Measurements from ENCODE around the gene MELTF.
"Not testable (repeated sequence)": the region's sequence is repeated elsewhere in the genome, so short reads cannot be mapped to it uniquely, and the experiment has no call there.

Gene MELTF

DNA sequence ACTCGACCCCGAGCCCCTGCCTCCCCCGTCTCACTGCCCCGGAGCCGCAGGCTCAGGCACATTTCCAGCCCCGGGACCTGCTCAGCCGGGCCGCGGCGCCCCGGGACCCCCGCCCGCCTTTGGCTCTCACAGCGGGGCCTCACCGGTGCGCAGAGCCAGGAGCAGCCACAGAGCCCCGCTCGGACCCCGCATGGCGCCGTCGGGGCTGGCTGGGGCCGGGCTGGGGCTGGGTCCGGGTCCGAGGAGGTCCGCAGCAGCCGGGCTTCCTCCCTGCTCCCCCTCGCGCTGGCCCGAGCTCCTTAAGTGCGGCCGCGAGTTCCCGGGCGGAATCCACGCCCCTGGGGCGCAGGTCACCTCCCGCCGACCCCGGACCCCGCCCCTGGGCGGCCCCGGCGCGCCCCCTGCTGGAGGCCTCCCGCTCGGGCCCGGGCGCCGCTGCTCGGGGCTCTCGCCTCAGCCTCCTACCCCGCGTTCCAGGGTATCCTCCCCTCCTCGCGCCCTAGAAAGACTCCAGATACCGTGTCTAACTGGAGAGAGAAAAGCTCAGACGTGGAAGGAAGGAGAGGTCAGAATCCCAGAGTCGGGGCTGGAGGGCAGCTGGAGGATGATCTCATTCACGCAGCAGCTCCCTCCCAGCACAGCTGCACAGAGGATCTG is at the start of gene MELTF:
MELTF (minus strand) TSS at position 307 of the 657 bp plus-strand sequence; CDS start at position 192, 115 bp downstream.
- peak; percentile 36 to 74 for DNase-seq

DNA sequence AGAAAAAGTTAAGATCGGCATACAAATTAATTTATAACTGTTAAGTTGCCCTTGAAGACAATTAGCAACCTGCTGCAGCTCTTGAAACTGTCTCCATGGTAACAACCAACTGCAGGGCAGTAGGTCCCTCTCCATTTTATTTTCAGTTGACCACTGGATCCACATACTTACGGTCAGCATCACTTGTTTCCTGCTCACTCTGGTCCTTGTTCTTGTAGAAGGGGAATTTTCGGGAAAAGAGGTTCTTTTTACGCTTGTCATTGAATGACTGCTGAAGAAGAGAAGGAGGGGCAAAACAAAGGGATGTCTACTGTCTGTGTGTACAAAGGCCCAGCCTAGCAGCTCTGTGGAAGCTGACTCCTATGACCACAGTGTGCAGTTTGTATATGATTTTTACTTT is 46.8 kb upstream of the MELTF start:
- DNase-seq, result no peak

DNA sequence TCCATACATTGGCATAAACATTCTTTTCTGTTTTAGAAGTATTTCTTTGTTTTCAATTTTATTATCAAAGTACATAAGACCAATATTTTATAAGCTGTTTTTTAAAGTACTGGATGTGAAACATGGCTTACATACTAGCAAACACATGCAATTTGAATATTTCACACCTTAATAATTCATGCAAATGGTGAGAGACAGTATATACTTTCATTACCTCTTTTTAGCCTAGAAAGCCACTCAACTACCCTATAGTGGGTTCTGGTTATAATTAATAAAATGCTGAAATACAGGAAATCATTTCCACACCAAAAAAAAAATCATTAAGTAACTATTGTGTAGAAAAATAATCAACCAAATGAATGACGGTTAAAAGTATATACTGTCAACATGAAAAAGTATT is 38.5 kb upstream of the MELTF start:
- no peak for DNase-seq

DNA sequence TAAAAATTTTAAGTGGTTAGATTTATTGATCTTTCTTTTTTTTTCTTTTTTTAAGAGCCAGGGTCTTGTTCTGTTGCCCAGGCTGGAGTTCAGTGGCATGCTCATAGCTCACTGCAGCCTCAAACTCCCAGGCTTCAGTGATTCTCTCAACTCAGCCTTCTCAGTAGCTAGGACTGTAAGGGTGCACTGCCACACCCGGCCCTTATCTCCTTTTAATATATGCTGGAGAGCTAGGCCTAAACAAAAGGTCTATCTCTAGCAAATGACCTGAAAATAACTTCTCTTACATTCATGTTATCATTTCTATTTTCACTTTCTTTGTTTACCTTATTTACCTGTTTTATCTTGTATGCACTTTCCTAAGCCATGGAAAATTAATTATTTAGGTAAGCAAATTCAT is 35.2 kb upstream of the MELTF start:
- no peak for DNase-seq

DNA sequence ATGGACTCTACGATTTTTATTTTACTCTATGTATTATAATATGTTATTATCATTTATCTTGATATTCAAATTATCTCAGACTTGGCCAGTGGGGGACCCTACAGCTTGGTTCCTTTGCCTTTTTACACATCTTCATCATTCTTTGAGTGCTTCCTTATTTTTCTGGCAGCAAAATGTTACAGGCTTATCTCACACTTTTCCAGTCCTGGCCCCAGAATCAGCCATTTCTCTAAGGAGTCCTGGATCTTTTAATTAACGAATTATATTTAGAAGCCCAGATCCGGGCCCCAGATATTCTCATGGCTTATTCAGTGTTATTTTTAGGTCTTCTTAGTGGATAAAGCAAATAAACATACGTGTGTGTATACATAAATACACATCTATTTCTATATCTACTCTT is 32.8 kb upstream of the MELTF start:
- no peak for DNase-seq

DNA sequence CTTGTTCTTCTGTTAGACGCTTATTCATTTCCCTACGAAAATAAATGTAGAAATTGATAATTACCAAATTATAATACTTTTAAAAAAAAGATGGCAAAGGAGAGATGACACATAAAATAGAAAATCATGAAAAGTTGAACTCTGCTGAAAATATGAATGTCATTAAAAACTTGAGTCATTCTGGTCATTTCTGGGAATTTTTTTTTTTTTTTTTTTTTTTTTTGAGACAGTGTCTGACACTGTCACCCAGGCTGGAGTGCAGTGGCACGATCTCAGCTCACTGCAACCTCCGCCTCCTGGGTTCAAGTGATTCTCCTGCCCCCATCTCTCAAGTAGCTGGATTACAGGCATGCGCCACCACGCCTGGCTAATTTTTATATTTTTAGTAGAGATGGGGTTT is 22.0 kb upstream of the MELTF start:
- not testable (repeated sequence) for DNase-seq

DNA sequence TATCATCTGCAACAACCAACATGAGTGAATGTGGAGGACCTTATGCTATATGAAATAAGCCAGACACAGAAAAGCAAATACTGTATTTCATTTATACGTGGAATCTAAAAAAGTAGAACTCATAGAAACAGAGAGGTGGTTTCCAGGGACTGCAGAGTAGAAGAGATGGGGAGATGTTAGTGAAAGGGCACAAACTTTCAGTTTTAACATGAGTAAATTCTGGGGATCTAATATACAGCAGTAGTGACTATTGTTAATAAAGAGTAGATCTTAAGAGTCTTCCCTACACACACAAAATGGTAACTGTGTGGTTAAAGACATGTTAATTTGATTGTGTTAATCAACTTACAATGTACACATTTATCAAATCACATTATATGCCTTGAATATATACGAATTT is 20.9 kb upstream of the MELTF start:
- DNase-seq, result no peak

DNA sequence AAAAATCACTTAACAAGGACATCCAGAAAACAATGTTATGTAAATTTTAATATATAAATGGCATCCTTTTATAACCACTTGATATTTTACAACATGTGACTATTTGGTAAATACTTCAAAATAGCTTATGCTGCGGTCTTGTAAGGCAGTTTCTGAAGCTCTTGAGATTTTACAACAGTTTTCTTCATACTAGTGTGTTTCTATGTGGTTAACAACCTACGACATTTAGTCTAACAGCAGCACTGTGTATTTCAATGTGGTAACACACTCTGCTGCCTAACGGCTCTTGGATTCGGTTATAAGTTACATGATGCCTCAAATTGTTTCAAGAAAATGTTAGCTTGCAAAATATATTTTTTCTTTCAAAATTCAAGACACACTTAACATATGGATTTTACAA is 12.9 kb upstream of the MELTF start:
- no peak for DNase-seq

DNA sequence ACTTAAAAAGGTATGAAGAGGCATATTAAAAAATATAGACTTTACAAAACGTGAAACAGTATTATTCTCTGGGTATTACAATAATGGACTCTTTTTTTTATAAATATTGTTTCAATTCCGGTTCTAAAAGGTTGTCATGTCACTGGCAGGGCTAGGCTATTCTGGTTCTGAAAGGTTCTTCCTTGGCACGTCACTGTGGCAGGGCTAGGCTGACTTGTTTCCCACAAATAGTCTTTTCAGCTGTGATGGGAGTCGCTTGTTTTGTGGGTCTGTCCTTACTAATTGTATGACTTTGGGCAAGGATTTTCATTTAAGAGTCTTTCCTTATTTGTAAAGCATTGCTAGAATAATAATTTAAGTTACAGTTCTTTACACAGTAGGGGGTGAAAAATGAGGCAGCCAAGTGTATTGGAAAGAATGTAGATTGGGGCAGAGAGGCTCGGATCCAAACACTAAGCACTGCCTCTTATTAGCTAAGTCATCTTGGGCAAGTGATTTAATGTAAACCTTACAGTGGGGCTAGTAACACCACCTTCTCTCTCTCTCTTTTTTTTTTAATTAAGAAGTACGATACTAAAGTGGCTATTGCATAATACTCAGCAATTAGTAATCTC is 12.4 kb upstream of the MELTF start:
- DNase-seq, result no peak

DNA sequence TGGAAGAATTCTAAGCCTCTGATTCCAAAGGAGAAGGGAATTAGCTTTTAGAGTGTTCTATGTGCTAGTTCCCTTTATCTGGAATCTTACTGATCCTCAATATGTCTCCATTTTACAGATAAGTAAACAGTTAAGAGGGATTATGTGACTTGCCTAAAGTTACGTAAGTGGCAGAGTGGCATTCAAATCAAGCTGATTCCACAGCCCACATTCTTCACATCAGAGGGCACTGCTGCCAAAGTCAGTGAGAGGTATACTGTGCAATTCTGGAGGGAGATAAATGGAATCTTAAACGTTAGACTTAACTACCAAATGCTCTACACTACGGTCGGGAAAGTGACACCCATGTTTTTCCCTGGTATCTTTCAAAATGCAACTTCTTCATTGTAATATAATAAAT is 11.0 kb upstream of the MELTF start:
- DNase-seq, result no peak

DNA sequence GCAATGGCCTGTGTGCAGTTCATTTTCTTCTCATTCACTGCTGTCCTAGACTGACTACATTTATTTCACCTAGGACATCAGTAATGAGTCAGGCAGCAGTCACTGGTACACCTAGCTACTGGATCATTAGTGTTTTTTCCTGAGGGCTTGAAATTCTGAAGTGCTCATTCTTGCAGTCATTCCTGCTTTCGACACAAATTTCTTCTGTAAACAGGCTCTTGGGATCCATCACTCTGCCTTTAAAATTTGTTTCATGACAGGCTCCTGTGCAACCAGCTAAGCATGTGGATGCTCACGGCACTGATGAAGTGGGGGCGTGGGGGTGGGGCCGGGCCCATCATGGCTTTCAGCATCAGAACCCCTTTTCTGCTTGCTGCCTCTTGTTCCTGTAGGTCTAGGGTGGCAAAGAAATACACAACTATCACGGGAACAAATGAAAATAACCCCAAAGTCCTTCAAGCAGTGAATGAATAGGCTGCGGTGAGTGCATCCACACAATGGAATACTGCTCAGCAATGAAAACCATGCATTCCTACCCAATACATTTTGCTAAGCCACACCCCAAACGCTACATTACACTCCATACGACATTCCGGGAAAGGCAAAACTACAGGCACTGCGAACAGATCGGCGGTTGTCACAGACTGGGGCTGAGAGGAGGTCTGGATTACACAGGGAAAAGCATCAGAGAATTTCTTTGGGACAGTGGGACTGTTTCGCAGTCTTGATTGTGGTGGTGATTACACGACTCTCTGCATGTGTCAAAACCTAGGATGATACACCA is 9.3 kb upstream of the MELTF start:
- no peak for DNase-seq

DNA sequence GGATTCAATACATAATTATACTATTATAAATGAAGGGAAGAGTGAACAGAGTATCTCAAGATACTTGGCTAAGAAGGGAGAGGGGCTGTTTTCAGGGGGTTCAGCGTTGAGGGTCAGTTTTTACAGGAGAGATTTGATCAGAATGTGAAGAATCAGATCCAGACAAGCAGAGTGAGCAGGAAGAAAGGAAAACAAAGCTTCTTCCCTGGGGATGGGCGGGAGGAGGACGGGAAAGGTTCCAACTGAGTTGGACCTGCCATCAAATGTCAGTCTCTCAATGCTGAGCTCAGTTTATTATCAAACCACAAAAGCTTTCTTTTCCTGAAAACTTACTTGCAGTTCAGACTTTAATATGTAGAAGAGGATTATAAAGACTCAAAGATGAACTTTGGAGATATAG is 6.0 kb upstream of the MELTF start:
- DNase-seq, result no peak

DNA sequence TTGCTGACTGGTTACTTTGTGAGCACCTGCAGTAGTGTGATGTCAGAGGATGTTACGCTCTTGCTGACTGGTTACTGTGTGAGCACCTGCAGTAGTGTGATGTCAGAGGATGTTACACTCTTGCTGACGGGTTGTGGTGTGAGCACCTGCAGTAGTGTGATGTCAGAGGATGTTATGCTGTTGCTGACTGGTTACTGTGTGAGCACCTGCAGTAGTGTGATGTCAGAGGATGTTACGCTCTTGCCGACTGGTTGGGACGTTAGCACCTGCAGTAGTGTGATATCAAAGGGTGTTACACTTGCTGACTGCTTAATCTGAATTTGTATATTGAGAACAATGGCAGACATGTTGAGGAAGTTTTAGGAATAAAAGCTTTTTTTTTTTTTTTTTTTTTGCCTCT is 5.2 kb upstream of the MELTF start:
- DNase-seq, result not testable (repeated sequence)

DNA sequence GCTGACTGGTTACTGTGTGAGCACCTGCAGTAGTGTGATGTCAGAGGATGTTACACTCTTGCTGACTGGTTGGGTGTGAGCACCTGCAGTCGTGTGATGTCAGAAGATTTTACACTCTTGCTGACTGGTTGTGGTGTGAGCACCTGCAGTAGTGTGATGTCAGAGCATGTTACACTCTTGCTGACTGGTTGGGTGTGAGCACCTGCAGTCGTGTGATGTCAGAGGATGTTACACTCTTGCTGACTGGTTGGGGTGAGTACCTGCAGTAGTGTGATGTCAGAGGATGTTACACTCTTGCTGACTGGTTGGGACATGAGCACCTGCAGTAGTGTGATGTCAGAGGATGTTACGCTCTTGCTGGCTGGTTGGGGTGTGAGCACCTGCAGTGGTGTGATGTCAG is 4.1 kb upstream of the MELTF start:
- not testable (repeated sequence) for DNase-seq

DNA sequence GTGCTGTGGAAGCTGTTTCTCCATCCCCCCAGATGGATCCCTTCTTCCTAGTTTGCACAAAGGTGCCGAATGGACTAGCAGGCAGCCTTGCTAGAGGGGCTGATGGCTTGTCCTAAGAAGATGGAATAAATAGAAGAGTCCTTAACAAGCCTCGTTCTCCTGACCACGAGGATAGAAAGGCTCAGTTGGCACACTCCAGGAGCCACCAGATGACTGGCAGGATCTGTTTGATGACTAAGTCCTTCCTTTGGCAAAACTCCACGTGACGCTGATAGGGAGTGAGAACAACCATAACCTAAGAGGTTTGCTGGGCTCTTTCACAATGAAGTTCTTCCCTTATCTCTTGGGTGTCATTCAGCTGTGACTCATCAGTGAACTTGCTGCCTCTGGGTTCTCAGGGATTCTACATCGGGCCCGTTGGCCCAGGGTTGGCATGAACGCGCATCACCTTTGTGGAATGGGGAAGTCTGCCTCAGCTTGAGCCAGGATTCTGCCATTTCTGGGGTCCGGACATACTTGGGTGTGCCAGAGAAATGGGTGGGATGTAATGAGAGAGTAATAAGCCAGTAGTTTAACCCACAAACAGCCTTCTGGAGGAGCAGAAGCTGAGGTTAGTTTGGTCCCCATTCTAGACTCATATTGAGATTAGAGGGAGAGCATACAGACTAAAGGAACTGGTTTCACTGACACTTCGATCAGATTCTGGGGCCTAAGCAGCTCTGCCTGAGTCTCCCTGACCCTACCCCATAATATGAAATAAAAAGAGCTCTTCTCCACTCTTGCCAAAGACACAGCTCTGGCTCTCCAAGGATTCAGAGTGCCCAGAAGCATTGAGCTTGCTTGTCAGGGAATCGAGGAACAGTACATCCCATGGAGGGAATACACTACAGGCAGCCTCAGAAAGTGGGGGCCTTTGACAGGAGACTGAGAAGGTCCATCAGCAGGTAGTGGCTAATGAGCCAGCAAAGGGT is 2.0 kb upstream of the MELTF start:
- DNase-seq, result no peak

DNA sequence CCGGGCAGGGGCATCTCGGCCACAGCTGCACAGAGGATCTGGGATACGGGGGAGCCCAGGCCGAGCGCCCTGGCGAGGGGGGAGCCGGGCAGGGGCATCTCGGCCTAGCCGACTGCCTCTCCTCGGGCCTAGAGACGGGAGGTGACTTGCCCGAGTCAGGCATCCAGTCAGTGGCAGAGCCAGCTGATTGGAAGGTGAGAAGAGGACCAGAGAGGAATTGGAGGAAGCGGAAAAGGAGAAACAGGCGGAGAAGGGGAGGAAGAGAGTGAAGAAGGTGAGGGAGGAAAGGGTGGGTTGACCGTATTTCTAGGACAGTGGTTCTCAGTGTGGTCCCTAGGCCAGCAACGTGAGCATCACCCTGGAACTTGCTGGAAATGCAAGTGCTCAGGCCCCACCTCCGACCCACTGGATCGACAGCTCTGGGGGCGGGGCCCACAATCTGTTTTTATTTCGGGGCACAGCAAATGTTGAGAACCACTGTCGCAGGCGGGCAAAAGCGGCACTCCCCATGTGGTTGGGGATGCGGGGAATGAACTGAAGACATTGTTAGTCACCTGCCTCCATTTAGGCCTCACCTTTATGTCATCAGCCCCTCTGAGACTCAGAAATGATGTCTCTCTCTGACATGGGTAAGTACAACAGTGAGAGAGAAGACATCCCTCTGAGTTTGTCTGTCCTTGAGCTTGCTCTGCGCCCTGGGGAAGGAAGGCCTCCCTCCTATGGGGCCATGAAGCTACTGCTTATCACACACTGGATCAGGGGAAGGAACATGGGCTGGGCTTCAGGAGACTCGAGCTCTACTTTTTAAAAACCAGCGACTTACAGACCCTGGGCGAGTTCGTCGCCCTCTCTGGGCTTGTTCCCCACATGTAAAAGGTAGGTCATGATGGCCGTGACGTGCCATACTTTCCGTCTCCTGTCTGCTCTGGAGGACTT is 1.0 kb upstream of the MELTF start:
- no peak for DNase-seq

DNA sequence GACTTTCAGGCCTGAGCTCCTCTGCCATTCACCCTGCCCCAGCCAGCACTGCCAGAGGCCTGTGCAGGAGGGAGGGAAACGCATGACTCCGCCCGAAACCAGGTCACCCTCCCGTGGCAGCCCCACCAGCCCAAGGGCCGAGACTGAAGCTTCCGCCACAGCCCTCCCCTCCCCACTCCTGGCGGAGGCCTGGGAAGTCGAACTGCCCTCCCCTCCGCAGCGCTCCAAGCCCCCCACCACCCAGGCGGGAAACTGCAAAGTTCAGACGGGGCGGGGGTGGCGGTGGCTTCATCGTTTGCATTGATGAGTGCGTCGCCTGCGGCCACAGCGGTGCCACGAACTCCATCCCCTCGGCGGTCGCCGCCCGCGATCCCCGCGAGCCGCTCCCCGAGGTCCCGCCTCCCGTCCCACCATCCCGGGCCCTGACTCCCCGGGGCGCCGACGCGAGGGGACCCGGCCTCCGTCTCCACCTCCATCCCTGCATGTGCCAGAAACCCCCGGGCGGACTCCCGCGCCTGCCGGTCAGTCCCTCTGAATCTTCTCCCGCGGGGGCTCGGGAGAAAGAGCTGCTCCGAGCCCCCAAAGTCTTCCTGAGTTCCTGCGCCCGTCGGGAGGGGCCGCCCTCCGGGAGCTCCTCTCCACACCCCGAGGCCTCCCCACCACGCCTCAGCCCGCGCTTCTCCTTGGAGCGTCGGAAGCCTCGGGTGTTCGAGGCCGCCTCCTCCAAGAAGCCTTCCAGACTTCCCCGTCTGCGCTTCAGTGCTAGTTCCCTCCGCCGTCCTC is 698 bp downstream of the MELTF start:
- DNase-seq, result no peak

DNA sequence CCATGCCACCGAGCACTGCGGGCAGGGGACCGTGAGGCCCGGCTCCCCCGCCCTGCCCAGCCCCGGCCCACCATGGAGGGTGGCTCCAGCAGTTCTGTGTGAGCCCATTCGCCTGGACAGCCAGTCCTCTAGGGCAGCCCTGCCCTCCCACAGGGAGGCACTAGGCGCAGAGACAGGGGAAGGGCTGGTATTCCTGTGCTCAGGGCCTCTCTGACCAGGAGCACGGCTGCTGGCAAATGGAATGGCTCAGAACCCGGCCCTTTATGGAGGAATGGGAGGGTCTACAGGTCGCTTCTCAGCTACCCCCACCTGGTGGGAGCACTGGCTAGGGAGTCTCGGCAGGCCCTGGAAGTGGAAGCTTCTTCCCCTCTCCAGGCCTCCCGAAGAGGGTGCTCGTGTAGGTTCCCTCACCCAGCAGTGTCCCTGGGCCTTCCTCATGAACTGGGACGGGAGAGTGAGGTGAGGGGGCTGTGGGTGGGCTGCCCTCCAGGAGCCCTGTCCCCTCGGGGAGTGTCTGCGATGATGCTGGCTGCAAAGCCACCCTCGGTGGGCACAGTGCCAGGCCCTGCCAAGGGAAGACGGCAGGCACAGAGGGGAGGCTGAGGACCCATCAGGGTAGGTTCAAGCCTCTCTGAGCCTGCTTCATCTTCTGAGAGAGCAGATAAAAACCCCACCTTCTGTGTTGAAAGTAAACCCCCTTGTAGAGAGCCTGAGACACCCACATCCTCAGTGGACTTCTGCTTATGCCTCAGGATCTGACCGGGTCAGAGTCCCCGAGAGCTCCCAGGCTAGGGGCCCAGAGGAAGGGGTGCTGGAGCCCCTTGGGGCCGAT is 1.5 kb downstream of the MELTF start:
- peak in 1 of 2 experiments; percentile 38 for DNase-seq

DNA sequence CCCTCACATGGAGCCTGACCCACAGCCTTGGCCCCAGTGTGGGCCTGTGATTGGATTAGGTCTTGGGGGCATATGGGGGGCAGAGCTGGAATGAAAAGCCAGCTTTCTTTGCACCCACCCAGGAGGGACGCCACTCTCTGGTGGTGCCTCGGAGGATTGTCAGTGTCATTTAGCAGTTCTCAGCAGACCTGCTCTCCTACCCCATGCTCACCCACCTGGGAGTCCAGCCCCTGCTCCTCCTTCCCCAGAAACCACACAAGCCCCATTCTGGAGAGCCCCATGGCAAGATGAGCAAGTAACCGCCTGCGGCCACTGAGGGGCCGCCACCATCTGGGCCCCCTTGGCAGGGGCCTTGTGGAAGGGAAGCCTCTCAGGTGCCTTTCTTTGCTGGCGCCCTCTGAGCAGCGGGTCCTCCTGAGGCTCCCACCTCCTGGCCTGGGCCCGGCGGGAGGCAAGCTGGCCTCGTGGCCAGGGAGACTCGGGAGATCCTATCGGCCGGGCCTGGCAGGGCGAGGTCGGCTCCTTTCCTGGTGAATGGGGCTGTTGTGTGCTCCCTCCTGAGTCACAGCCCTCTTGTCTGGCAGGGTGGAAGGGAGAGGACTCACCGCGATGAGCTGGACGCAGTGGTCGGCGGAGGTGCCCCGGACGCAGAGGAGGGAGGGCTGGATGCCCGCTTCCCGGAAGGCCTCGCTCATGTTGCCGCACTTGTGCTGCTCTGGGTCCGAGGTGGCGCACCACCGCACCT is 2.3 kb downstream of the MELTF start:
- no peak for DNase-seq

Data from NCI-H446 (cell line).